NCI-H1417 treated with DMSO at 0.1 percent for 48 hours (cell line): ENCODE measurements around the gene COG5.

ENCODE experiments used
- DNase-seq: peaks from one replicate; lab custom pipeline; 2025; lab: John Stamatoyannopoulos, UW

COG5 gene

DNA sequence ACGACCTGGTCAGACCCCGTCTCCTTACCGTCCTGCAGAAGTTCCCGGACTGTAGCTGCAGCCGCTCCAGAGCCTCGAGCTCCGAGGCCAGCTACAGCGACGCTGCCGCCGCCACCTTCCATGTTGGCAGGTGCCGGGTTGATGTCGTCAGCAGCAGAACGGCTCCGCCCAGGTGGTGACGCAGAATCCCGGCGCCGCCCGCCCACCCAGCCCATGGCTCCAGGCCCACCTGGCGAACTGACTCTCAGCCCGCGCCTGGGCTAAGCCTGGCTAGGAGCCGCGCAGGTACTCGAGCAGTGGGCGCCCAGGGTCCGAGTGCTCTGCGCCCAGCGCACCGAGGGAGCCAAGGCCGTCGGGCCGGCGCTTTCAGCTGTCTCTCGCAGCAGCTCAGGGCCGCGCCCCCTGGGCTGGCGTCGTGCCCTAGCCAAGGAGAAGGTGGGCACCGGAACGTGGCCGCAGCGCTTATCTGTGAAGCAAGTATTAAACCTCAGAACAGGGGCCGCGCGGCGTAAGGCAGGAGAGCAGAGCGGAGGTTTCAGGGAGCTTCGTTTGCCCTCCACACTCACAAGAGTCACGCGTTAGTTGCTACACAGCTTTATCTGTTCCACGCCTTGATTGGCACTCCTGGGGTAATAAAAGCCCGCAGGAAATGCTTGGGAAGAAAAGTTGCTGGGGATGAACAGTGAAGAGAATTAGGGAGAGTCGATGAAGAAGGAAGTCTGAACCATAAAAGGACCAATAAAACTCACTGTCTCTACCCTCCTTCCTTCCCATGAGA lies at the start of gene COG5, which contains the start of gene DUS4L:
COG5 (minus strand) TSS at position 146 of the 778 bp plus-strand sequence; CDS start at position 122, 24 bp downstream.
DUS4L (plus strand) TSS at position 197 of the 778 bp plus-strand sequence. CDS start 3,100 bp downstream, outside the sequence.
- DNase-seq: peak; percentile 55

DNA sequence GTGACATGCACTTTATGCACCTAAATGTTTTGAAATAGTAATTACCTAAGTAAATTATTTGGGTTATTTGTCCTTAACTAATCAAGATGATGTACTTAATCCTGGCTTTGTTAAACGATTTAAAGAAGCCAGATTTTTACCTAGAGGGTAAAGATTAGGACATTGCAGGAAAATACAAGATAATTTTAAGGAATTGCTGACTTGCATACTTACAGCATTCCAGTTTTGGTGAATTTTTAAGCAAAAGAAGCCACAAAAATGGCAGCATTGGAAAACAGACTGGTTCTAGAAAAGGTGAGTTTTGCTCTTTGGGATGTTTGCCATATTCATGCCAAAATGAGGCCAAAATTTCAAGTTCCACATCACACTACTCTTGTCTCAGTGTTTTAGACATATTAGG lies 49.7 kb upstream of the COG5 start:
- DNase-seq: no peak

DNA sequence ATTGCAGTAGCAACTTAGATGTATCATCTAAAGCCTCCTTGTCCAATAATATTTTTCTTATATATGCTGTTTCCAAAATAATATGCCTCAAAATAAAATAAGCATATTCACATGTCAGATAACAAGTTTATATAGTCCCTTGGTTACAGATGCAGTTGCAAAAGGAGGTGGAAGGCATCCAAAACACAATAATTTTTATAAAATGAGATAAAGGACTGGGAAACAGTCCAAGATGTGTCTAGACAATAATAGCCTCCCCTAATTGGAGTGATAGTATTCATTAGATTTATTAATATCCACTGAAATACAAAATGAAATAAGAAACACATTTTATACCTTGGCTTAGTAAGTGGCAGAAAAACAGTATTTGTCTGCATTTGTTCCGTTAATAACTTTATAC lies 46.6 kb upstream of the COG5 start:
- DNase-seq: no peak

DNA sequence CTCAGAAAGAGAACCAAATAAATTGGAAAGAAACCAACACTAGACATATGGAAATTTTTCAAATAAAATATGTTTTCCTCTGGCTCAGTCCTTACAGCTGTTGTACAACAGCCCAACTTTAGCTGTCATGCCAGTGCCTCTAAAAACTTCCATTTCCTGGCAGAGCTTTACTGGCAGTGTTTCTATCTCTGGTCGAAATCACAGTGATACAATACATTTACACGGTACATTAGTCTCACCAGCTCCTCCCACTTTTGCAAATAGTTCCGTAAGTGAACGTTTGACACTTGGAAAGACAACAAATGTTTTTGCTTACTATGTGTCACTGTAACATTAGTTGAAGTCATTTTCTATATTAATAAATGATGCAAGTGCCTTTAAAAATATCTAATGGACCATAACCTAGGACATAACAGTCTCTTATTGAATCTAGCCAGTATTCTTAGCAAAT lies 46.1 kb upstream of the COG5 start:
- no peak for DNase-seq

DNA sequence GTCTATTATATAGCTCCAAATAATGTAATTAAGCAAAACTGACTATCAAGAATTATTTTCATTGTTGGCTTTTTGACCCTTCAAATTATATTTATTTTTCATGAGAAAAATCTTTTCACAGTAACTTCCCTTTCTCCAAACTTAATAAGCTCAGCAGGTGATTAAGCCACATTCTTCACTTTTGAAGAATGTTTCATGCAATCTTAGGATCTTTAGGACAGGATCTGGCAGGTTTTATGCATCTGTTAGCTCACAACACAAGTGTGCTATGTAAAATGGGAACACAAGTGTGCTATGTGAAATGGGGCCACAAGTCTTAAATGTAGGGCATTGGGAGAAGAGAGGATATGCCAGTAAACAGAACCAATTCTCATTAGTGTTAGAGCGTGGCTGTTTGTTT lies 42.6 kb upstream of the COG5 start:
- no peak for DNase-seq

DNA sequence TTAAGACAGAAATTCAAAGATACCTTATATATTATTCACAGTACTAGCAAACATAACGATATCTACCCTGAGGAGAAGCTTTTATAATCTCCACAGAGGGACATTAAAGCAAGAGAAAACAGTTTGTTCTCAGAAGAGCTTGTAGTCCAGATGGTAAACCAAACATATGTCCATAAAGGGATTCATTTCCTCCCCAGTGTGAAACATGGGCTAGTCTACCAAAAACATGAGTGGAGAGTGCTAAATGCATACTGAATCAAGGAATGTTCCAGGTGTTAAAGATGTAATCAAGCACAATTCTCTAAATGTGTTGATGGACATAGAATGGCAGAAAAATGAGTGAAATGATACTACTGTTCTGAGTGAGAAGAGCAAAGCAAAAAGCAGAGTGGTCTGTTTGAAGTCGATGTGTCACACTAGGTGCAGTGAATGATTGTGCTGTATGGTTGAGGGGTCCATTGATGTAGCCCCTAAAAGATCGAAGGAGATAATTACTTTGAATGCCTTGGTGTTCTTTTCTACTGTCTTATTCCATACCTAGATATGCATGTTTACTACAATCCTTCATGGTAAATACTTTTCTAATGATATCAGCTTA lies 41.6 kb upstream of the COG5 start:
- DNase-seq: no peak

DNA sequence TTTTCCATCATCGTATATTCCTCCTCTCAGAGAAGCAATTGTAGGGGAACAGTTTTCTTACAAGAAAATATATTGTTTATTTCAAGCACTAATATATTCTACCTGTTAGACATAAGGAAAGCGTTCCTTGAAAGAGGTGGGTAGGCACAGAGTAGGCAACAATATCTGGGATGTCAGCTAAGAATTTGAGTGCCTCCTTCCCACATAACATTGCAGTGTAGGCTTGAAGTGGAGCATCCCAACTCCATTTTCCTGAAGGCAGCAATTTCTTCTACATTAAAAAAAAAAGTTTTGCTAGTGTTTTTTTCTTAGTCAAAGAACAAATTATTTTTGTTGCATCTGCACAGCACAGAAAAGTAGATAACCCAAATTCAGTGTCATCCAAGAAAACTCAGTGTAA lies 37.1 kb upstream of the COG5 start:
- DNase-seq: no peak

DNA sequence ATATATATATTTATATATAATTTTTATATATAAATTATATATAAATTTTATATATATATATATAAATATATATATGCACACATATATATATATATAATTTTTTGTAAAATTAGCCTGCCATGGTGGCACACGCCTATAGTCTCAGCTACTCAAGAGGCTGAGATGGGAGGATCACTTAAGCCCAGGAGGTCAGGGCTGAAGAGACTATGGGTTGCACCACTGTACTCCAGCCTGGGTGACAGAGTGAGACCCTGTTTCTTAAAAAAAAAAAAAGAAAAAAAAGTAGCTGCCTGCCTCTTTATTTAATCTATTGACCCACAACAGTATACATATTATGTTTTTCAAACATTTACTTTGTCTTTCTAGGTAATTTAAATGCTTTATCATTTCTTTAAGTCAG lies 35.5 kb upstream of the COG5 start:
- DNase-seq: no peak

DNA sequence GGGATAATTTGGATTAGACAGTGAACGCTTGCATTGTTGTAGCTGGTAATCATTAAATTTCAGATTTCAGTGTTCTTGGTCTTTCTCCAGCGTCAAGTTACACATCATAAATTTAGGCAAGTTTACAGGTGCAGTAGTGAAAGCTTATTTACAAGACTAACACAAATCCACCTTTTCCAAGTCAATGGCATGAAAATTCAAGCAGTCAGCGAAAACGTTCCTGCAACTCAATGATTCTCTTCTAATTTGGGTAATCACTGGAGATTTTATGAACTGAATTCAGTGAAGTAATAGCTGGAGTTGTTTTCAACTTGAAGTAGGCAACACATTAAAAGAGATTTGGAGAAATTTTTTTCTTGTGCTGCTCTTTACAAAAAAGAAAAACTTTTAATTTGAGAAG lies 34.2 kb upstream of the COG5 start:
- no peak for DNase-seq

DNA sequence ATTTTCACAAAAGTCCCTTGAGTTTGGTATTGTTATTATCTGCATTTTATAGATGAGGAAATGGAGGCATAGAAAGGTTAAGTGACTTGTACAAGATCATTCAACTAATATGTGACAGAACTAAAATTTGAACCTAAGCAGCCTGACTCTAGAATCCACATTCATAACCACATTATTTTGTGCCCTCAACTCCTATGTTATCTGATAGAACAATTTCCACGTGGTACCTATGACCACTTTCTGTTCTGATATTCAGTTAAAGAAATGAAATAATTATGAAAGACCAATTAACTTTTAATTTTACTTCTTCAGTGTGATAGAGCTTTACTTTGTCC lies 33.8 kb upstream of the COG5 start:
- no peak for DNase-seq

DNA sequence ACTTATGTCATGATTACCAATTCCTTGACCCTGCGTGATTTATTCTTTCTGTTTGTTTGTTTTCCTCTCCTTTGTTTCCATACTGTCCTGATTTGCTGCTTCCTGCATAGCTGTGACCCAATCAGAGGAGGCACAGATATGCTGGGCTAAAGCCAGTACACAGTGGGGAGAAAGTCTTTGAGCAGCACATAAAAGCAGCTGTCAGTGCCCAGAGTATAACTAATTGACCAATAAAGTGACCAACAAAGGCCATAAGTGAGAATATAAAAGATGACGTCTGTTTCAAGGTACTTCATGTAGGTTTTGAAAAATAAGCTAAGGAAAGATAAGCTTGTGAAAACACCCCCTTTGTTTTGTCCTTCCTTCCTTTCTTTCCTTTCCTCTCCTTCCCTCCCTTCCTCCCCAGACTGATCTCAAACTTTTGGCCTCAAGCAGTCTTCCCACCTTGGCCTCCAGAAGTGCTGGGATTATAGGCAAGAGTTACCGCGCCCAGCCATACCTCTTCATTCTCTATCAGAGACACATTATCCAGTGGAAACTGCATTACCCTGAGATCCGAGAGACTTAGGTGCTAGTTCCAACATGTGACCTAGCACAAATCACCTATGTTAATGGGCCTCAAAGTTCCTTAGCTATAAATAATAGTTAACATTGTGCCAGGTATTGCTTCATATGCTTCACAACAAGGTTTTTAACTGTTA lies 33.3 kb upstream of the COG5 start:
- no peak for DNase-seq

DNA sequence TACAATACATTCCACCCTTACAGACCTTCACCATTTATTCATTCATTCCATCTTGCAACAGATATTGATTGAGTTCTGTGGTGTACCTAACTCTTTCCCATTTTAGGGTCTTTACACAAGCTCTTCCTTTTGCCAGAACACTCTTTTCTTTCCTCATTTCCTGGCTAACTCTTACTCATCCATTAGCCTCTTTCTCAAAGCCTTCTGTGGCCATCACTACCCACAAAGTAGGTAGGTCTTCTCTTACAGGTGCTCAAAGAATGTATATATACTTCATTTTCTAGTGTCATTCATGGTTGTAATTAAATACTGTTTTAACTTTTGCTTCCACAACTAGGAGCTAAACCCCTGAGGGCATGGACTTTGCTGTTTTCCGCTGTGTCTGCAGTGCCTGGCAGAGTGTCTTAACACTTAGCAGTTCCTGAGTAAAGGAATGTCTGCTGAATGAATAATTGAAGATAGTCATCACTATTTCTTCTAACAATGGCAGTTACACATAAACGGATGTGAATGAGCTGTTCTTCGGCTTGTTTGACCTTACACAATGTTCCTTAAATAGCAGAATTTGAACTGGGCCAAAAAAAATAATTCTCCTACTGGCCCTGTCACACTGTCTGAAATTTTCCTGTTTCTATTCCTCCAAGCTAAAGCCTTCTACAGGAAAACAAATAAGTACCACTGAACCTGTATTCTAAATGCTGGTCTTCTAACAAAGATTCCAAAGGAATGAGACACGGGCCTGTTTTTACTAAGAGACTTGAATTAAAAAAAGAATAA lies 31.4 kb upstream of the COG5 start:
- DNase-seq: no peak

DNA sequence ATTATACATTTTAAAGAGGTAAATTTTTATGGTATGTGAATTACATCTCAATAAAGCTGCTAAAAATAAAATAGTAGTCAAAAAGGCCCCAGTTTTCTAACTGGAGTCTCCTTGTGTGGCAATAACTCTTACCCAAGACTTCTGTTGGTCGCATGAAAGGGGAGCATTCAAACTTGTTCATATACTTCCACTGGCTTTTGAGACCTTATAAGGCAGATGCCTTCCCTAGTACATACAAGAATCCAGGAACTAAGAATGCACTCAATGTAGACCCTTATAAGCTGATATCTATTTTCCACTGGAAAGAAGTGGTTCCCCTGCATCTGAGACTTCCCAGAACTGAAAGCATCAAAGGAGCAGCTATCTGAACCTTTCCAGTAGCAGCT lies 29.3 kb upstream of the COG5 start:
- no peak for DNase-seq

DNA sequence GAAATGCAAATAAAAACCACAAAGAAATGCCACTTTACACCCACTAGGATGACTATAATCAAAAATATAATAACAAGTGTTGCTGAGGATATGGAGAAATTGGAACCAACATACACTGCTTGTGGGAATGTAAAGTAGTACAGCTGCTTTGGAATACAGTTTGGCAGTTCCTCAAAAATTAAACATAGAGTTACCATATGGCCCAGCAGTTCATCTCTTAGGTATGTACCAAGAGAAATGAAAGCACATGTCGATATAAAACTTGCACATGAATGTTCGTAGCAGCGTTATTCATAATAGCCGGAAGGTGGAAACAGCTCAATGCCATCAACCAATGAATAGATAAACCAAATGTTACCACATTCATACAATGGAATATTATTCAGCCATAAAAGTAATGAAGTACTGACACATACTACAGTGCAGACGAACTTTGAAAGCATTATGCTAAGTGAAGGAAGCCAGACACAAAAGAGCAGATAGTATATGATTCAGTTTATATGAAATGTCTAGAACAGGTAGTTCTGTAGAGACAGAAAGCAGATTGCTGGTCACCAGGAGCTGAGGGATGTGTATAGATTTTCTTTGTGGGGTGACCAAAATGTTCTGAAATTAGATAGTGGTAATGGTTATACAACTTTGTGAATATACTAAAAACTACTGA lies 28.8 kb upstream of the COG5 start:
- no peak for DNase-seq

DNA sequence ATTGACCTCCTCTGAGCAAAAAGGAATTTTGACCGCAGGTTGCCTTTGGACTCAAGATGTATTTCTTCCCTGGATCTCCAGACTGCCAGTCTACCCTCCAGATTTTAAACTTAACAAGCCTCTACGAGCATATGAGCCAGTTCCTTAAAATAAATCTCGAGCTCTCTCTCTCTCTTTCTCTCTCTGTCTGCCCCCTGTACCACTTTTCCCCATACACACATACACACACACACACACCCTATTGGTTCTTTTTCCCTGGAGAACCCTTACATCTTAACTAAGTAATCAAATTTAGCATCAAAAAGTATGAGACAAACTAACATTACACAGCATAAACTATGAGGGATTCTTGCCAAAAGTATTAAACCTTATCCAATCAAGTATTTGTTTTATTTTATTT lies 27.7 kb upstream of the COG5 start:
- no peak for DNase-seq

DNA sequence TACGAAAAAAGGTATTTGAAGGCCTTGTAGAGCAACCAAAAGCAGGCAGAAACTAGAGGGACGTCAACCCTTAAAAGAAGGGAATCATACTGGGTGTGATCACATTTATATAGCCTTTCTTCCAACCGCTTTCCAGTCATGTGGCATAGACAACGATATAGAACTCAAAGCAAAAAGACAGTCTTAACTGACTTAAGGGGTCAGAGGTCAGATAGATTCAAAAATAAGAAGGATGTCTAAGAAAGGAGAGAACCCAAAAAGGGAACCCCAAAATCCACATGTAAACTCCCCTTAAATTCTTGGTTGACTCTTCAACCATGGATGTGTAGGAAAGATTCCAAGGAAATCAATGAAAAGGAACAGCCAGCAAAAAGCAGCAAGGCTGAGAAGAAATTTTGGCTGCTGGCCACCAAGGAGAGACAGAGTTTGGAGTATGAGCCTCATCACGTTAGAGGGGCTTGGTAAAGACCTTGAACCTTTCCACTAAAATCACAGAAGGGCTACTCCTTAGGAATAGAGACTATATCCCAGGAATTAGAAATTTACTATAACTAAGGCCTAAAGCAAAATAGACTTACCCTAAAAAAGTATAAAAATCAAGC lies 24.9 kb upstream of the COG5 start:
- DNase-seq: no peak

DNA sequence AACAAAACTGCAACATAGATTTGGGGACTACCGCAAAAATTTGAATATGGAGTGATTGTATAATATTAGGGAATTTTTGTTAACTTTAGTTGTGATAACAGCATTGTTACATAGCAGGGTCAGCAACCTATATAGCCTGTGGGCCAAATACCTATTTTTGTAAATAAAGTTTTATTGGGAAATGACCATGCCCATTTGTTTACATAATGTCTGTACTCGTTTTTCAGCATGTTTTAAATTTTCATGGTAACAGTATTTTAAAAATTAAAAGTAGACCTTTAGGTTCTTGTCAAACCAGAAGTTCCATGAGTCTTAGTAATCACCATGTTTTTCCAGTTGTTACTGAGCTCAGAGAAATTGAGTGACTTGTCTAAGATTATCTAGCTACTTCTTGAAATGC lies 21.0 kb upstream of the COG5 start:
- no peak for DNase-seq

DNA sequence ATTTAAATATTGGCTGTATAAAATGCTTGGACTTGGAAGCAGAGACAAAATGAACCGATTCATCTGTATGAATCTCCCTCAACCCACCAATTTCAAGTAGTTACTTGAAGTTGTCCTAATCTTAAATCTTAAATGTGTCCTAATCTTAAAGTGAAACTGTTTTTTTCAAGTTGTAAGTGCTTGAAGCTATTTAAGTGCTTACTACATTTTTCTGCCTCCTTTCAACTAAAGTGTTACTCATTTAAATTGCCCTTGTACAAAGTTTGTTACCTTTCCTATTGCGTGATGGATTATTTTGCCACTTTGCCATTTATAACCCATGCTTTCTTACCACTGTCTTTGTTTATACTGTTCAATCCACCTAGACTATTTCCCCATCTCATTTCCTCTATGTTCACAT lies 19.2 kb upstream of the COG5 start:
- no peak for DNase-seq

DNA sequence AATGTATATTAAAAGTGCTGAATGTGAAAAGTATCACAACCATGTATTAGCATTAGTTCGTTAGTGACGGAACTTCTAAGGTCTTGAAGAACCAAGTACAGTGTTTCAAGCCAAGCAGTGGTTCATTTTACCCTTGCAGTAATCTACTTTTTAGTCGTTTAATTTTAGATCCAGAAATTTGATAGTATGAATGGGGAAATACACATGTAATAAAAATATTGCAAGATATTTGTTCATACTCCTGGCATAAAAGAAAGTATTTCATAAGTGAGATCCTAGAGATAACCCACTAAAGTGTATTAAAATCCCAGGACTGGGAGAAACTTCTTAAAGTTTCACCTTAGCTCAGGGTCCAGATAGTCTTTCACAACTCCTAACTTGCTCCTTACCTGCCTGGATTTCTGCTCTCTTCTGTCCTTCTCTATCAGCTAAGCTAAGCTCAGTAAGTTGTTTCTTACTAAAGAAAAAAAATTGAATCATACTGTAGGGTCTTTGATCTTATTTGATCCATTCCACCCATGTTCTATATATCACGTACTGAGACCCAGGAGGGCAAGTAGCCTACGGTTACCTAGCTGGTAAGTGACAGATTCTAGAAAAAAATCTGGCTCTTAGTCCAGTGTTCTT lies 17.8 kb upstream of the COG5 start:
- no peak for DNase-seq

DNA sequence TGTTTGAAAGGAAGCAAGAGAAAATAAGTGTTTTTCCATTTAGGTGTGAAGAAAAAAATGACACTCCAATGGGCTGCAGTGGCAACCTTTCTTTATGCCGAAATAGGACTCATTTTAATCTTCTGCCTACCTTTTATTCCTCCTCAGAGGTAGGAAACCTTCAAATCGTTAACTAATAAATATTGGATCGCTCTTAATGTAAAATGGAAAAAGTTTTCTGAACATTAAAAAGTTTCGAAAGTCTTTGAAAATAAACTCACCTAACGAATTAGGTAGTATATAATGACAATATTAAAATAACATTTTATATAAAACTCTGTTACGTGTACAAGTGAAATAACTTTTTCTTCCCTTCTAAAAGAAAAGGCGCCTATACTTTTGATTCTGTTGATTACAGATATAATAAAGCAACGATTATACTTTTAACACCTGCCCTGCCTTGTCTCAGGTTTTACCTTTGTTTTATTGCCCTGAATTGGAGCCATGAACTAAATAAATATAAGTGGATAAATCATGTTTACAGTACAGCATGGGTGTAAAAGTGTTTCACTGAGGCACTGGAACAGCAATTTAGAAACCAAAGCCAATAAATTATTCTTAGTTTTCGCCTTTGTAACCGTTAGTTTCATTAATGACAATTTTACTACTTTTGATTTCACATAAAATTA lies 17.1 kb upstream of the COG5 start:
- DNase-seq: no peak
